ENCODE measurements around the gene EFCC1.

GRCh38 chr3:129061888-129062834 is 61.1 kb downstream of the EFCC1 start:
- TF ChIP-seq POLR2A (IDR thresholded peaks at IDR 0.05) = no peak
- TF ChIP-seq, protein P1, sequence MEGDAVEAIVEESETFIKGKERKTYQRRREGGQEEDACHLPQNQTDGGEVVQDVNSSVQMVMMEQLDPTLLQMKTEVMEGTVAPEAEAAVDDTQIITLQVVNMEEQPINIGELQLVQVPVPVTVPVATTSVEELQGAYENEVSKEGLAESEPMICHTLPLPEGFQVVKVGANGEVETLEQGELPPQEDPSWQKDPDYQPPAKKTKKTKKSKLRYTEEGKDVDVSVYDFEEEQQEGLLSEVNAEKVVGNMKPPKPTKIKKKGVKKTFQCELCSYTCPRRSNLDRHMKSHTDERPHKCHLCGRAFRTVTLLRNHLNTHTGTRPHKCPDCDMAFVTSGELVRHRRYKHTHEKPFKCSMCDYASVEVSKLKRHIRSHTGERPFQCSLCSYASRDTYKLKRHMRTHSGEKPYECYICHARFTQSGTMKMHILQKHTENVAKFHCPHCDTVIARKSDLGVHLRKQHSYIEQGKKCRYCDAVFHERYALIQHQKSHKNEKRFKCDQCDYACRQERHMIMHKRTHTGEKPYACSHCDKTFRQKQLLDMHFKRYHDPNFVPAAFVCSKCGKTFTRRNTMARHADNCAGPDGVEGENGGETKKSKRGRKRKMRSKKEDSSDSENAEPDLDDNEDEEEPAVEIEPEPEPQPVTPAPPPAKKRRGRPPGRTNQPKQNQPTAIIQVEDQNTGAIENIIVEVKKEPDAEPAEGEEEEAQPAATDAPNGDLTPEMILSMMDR (IDR thresholded peaks at IDR 0.05) = no peak
